VCaP (cell line): ENCODE results near the gene STRIT1.

Source experiments
- H3K27ac ChIP-seq: fragments of 450-650 bp; 2 replicates; pipeline ENCODE4 v1.5.1; 2017
- TF ChIP-seq, protein P1 (sequence below): fragments of 450-650 bp; conservative IDR thresholded peaks from 2 replicates; pipeline ENCODE4 v1.5.1; 2017; ENCODE audit warnings: mild to moderate bottlenecking, moderate library complexity

STRIT1 gene

GRCh38 chr3:155325263-155325835, 31.9 kb upstream of the STRIT1 start:
- TF ChIP-seq, protein P1, sequence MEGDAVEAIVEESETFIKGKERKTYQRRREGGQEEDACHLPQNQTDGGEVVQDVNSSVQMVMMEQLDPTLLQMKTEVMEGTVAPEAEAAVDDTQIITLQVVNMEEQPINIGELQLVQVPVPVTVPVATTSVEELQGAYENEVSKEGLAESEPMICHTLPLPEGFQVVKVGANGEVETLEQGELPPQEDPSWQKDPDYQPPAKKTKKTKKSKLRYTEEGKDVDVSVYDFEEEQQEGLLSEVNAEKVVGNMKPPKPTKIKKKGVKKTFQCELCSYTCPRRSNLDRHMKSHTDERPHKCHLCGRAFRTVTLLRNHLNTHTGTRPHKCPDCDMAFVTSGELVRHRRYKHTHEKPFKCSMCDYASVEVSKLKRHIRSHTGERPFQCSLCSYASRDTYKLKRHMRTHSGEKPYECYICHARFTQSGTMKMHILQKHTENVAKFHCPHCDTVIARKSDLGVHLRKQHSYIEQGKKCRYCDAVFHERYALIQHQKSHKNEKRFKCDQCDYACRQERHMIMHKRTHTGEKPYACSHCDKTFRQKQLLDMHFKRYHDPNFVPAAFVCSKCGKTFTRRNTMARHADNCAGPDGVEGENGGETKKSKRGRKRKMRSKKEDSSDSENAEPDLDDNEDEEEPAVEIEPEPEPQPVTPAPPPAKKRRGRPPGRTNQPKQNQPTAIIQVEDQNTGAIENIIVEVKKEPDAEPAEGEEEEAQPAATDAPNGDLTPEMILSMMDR = no peak
- no peak overlapping the region for H3K27ac ChIP-seq

DNA sequence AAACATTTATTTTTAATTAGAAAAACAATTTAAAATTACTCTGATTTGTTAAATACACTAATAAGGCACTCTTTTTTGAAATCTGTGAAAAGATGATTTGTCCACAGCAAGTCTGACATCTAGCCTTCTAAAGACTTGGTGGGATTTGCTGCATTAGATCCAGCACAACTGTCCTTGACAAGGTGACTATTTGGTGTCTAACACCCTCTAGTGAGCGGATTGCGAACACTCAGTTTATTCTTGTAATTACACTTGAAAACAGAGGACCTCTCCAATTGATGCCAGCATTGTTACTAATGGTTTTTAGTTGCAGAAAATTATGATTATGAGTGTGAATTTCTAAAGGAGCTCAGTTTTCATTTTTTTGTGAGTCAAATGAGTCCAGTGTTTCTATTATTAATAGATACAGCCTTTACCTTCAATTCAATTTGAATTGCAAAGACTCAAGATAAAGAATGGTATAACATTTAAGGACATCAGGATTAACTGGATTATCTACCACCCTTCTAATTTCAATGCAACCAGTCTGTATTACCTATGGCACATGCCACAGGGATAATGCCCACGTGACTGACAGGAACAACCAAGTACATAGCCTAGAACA, 29.7 kb upstream of the STRIT1 start:
- TF ChIP-seq, protein P1 = peak; percentile 85

DNA sequence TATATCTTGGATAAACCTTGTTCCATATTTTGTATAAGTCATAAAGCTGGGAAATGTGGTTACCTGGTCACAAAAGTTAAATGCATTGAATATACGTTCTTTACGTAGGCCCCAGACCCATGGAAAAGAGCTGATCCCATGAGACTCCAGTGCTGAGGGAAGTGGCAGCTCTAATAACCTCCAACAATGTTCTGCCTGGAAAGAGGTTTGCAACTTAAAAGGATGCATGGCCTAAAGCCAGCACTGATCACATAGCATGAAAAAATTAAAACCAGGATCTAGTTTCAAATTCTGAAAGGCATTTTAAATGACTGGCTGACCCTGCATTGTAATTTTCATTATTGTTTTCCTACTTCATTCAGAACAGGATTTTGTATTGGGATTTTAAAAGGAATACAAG, 27.9 kb upstream of the STRIT1 start:
- H3K27ac ChIP-seq = peak overlapping the region; percentile 8; the same call in 1 of the 2 replicates
- TF ChIP-seq, protein P1 = no peak

More for the DNA sequence above, 29.7 kb upstream of the STRIT1 start:
- H3K27ac ChIP-seq = no peak overlapping the region

DNA sequence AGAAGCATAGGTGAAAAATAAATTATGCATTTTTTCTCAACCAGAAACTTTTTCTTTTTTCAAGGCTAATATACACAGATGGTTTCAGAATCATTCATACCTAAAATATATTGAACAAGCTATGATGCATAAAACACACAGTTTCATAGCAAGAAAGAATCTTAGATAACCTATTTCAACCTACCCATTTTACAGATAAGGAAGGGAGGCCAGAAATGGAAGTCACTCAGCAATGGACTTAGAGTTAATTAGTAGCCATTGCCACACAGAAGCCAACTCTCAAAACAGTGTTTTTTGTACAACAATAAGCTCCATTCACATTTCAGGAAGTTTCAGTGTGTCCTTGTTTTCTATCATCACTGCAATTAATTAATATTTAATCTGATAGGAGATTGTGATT, 27.5 kb upstream of the STRIT1 start:
- H3K27ac ChIP-seq = peak overlapping the region; percentile 8; the same call in 1 of the 2 replicates
- TF ChIP-seq, protein P1 = no peak

DNA sequence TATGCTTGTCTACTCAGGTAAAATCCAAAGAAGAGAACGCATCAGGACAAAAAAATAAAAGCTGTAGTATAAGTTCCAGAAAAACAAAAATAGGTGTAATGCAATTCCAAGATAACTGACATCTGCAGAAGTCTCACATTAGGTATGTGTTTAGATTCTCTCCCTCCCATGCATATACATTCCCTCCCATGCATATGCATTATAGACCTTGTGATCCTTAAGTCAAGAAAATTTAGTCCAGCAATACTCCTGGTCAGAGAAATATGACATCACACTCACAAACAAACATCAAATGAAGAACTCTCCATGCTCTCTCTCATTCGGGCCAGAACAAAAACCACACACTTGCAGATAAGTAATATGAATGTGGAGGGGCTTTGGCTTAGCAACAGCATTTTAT, 25.3 kb upstream of the STRIT1 start:
- TF ChIP-seq, protein P1 = no peak
- H3K27ac ChIP-seq = no peak overlapping the region

GRCh38 chr3:155317211-155317610, 23.7 kb upstream of the STRIT1 start:
- no peak overlapping the region for H3K27ac ChIP-seq
- TF ChIP-seq, protein P1 = no peak

DNA sequence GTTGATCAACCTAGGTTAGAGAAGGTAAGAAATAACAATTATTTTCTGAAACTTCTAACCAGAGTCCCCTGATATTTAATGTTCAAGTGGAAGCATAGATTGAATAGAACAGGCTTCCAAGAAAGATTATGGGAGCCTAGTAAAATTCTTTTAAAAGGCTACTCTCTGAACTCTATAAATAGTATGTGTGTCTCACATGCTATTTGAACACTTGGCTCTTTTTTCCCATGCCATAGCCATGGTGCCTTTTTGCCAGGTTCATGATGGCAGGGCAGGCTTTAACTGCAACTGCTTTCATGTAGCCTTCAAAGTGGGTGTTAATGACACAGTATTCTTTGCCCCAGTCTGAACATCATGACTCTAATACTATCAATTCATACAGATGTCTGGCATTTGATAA, 22.9 kb upstream of the STRIT1 start:
- TF ChIP-seq, protein P1 = no peak
- no peak overlapping the region for H3K27ac ChIP-seq
